Cardiac septum (tissue), 1 donor: Measurements from ENCODE around the gene MTARC2. TPM values are rescaled to one million over a fixed set of nuclear protein-coding genes. Genes with fewer than 3 reads are reported as not detected.
"Not testable (repeated sequence)": the region's sequence is repeated elsewhere in the genome, so short reads cannot be mapped to it uniquely, and the experiment has no call there.

Experiments
- DNase-seq: peaks from one replicate; pipeline ENCODE4 v3.0.0-alpha.2; 2020; ENCODE audit warnings: low spot score
- intact Hi-C: fragments of 100-400 bp; cut with DNase I; formaldehyde crosslinking; loops from one replicate; pipeline ENCODE4 v1.14.0; 2022
- long read RNA-seq: library from polyadenylated mRNA; unstranded; transcript quantifications from one replicate; pipeline ENCODE4 v2.0.0, GENCODE V29; 2021
- total RNA-seq: library from RNA; stranded (reverse); fragmentation: NEBNext Ultra II Directional; extraction: Animal tissue kit (Norgen Biotek cat#: 25700); gene quantifications from one replicate; pipeline ENCODE4 v1.2.1, GENCODE V29; 2021
- donor health status: DM: no; HTN: no; CAD: no.

The MTARC2 gene
- 22.1 TPM for total RNA-seq
- long read RNA-seq, transcript MARC2-202 (8 exons, 2,134 nt) = major isoform, 16 of 30 reads
- long read RNA-seq, partial matches to known transcripts = 2 of 30 reads
- long read RNA-seq, other reads (novel, unspliced or antisense) = 12 of 30 reads

GRCh38 chr1:220748089-220748934, at the start of gene MTARC2:
Gene MTARC2 (plus strand): TSS chr1:220748322. CDS start chr1:220748532, 210 bp downstream.
- DNase-seq = peak; percentile 92
- intact Hi-C loops = loop anchor here (2.0 kb wide), 1 partner anchor 16 kb away; no protein-coding TSS in a partner anchor

DNA sequence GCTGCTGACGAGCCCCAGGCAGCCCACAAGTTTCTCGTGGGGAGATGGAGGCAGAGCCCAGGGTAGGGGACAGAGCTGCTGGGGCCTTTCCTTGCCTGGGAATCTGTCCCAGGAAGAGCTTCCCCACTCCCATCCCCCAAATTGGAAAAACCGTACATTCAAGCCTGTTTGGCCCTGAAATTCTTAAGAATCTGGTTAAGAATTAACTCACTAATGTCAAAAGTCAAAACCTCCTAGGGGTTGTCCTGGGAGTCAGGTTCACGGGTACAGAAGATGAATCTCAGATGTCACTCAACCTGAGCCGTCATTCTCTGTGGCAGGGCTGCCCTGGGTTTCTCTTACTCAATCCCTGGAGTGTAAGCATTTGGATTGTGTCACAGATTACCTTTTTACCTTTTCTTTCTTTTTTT, 49.5 kb upstream of the MTARC2 start:
- DNase-seq = no peak
- intact Hi-C loops = no loop called here

- no peak for DNase-seq
- intact Hi-C loops = no loop called here
These were observed 49.1 kb upstream of the MTARC2 start for GRCh38 chr1:220699044-220699443.

DNA sequence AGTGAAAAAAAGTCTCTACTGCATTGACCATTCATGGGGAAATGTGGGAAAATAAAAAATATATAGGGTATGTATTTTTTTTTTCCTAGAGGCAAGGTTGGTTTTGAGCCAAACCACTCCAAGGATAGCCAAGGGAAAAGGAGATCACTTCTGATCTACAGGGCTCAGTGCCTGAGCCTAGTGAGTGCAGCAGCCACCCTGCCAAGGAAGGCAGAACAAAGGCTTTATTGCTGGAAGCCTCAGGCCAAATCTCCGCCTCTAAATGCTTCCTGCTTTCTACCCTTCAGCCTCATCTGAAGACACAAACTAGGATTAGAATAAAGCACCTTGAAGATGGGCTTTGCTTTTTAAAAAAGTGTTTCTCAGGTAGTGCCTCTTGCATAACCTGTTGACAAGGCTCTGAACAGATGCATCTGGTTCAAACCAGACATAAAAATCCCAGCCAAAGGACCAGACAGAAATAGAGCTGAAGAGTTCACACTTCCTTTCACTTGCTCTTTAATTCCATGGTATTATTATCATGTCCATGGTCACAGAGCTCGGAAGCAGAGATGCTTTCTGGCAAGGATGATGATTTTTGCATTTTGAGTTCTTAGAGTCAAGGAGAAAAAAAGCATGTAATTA, 47.5 kb upstream of the MTARC2 start:
- DNase-seq = no peak
- intact Hi-C loops = no loop called here

DNA sequence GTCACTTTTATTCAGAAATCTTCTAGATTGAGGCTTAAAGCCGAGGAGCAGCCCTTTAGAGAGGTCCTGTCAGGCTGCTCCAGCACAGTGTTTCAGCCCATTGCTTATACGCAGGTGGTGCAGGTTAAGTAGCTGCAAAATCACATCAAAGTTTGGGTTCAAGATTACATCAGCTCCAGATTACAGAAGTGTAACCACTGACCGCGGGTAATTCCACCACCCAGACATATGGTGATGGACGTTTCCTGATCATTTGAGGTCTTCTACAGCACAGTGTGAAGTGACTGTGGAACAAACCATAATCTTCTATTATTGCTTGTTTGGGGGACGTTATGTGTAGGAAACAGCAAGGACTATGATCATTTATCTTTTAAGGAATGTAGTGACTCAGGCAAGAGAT, 46.1 kb upstream of the MTARC2 start:
- no peak for DNase-seq

DNA sequence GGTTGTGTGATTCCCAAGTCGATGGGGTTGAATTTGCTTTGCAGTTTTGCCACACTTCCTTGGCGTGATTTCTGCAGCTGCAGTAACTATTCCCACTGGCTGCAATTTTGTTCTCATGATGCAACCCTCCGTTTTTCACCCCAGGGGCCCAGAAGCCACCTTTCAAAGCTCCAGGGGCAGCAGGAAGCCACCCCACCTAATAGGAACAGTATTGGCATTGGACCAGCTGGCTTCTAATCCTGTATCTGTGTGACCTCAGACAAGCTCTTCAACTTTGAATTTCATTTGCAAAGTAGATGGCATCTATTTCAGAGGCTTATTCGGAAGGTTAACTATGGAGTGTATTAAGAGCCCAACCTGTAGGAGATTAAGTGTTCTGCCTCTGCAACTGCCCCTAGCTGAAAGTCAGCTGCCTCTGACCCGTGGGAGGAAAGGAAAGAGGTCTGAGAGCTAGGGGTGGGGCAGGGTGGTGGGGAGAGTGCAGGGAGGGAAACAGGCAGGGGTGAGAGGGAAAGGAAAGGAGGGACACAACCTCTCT, 45.3 kb upstream of the MTARC2 start:
- intact Hi-C loops = no loop called here
- DNase-seq = no peak

More for the DNA sequence above, 46.1 kb upstream of the MTARC2 start:
- intact Hi-C loops = no loop called here

DNA sequence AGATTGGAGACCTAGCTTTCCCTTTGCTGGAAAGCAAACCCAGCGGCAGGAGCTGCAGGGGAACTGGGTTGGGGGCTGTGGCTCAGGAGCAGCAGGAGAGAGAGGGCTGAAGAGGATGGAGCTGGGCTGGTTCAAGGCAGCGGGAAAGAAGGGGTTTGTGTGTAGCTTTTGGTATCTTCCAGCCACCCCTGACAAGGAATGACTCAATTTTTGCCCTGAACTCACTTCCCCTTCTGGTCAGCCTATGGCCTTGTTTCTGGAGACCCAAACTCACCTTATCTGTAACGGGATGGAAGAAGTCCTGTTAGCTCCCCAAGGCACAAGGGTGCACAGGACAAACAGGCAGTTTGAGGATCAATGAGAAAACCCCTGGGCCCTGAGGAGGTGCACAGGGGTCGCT, 44.8 kb upstream of the MTARC2 start:
- intact Hi-C loops = no loop called here
- DNase-seq = no peak

GRCh38 chr1:220705782-220706181, 42.3 kb upstream of the MTARC2 start:
- intact Hi-C loops = no loop called here
- no peak for DNase-seq

DNA sequence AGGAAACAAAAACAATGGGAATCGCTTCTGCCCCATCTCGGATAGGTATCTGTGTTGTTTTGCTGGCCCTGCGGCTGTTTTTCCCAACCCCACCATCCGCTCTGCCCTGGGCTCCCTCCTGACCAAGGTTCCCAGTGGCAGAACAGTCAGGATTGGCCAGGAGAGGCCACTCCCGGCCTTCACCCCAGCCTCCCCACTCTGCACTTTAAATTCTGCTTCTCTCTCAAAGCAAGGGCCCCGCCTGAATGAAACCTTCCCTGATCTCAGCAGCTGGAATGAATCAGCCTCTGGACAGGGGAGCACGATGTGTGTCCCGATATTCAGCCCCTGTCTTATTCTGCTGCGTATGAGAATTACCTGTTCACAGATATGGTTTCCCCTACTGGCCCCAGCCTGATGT, 41.6 kb upstream of the MTARC2 start:
- DNase-seq = no peak
- intact Hi-C loops = no loop called here

DNA sequence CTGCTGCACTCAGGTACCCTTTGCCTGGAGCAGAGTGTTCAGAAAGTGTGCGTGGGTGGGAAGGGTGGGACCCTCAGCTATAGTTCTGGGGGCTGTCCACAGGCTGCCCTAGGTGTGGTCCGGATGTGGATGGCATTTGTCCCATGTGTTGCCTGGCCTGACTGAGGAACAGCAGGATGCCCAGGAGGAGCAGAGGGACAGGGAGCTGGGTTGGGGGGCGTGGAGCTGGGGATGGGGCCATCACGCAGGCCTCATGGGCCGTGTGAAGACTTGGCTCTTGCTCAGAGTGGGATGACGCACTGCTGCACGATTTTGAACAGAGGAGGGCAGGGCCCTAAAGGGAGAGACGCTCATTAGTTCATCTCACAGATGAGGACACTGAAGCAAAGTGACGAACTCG, 41.0 kb upstream of the MTARC2 start:
- intact Hi-C loops = no loop called here
- DNase-seq = no peak

GRCh38 chr1:220708244-220708643, 39.9 kb upstream of the MTARC2 start:
- intact Hi-C loops = no loop called here

DNA sequence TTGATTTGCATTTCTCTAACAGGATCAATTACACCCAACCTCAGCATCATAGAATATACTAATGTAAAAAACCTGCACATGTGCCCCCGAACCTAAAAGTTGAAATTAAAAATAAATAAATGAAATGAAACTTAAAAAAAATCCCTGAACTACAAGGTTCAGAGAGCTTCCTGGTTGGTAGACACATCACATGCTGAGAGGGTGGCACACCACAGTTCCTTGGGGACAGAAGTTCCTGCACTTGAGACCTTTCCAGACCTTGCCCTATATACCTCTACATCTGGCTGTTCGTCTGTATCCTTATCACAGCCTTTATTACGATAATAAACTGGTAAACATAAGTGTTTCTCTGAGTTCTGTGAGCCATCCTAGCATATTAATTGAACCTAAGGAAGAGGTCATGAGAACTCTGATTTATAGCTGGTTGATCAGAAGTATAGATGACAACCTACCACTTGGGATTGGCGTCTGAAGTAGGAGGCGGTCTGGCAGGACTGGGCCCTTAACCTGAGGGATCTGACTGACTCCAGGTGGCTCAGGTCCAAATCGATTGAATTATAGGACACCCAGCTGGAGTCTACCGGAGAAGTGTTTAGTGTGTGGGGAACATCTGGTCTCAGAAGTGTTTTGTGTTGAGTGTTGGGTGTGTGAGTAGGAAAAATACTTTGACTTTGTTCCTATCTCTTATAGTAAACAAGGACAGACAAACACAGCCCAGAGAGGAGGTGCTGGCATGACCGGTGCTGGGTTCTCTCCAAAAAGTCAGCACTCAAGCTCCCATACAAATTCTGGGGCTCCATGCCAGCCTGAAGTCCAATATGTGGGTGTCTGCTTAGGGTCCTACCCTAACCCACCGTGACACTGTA, 39.0 kb upstream of the MTARC2 start:
- DNase-seq = no peak
- intact Hi-C loops = no loop called here

More at GRCh38 chr1:220708244-220708643, 39.9 kb upstream of the MTARC2 start:
- DNase-seq = no peak

DNA sequence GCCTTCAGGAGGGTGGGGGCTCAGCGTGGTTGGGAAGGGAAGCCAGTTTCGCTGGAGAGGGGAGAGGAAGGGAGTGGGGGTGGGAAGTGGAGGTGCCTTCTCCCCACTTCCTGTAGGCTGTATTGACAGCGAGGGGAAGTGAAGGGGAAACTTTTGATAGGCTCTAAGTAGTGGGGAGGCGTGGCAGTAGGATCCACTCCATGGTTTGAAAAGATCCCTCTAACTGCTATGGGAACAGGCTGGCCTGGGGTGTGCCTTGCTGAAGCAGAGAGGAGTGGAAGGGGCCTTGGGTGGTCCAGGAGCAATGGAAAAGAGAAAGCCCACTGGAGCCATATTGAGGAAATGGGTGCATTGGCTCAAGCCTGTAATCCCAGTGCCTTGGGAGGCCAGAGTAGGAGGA, 37.8 kb upstream of the MTARC2 start:
- no peak for DNase-seq
- intact Hi-C loops = no loop called here

DNA sequence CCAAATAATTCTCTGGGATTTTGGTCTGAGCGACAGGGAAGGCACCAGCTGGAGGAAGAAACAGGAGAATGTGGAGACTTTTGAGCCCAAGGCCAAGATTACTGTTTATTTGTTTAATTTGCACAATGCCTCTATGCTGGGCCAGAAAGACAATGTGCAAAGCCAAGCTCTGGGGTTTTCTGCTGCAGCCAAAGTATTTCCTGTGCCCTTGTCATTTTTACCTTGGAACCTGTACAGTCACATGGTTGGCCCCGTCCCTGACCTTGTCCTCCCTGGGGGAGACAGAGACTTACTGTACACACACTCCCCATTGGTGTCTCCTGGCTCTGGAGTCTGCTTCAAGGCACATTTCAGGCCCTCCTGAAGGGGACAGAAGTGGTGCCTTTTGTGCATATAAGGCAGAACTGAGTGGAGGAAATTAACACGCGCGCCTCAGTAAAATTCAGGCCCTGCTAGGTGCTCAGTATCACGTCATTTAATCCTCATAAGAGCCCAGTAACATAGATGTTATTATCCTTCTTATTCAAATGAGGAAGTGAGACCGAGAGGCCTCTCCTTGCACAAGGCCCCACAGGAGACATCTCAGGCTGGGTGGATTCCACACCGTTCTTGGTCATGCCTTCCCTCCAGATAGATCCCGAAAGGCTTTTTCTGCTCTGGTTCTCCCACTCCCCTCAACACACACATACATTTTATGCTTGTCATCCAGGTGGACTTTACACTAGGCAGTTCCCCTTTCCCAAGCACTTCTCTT, 36.9 kb upstream of the MTARC2 start:
- DNase-seq = no peak
- intact Hi-C loops = no loop called here

DNA sequence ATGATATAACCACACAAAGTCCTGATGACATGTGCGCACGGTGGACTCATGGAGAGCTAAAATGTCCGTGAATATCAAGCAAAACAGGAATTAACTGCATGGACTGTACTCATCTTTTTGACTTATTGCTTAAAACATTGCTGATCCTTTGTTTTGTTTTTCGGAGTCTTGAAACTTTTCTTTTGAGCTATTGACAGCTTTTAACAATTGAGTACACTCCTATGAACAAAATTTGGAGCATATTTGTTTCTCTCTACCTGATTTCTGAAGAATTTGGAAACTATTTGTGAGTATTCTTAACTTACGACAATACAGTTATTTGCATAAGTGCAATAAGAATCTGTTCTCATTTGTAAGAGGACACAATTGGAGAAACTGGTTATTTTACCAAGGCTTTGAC, 32.1 kb upstream of the MTARC2 start:
- intact Hi-C loops, DNase-seq: not testable (repeated sequence)

- DNase-seq = no peak
- intact Hi-C loops = no loop called here
These were observed 30.1 kb upstream of the MTARC2 start for GRCh38 chr1:220717800-220718640.

DNA sequence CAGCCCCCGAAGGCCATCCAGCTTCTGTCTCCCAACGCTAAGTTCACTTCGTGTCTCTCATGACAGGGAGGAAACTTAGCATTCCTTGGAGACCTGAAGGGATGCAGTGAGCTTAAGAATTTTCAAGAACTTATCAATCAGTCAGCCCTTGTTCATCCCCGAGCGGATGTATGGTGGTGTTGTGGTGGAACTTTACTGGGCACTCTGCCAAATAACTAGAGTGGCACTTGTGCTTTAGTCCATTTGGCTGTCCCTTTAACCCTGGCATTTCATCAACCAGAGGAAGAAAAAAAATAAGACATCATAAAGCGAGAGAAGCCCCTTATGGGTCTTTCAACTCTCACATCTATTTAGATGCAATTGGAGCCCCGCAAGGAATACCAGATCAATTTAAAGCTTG, 26.9 kb upstream of the MTARC2 start:
- intact Hi-C loops, DNase-seq: not testable (repeated sequence)

- intact Hi-C loops = no loop called here
- DNase-seq = no peak
These were observed 21.5 kb upstream of the MTARC2 start for GRCh38 chr1:220726634-220727033.
